H9 (cell line): Measurements from ENCODE around the gene PPP5C. TPM values are rescaled to one million over a fixed set of nuclear protein-coding genes. Genes with fewer than 3 reads are reported as not detected.

Experiments
- DNase-seq: peaks from one replicate; pipeline ENCODE4 v3.0.0-alpha.2; 2017
- H2AFZ ChIP-seq: one replicate; pipeline ENCODE4 v1.6.1; 2013; ENCODE audit warnings: mild to moderate bottlenecking, low read length, control low read depth, moderate library complexity
- H2AK5ac ChIP-seq: 2 replicates; pipeline ENCODE4 v1.6.1; 2013; ENCODE audit warnings: low read length, control low read depth, mixed read lengths; ENCODE audit not compliant: insufficient read length
- H2BK120ac ChIP-seq: one replicate; pipeline ENCODE4 v1.6.1; 2013; ENCODE audit warnings: low read depth, mild to moderate bottlenecking, low read length, control low read depth, inconsistent platforms; ENCODE audit not compliant: poor library complexity, severe bottlenecking
- H2BK12ac ChIP-seq: 2 replicates; pipeline ENCODE4 v1.6.1; 2013; ENCODE audit warnings: low read length, control low read depth, mixed read lengths, low read depth; ENCODE audit not compliant: insufficient read length
- H2BK15ac ChIP-seq: 2 replicates; pipeline ENCODE4 v1.6.1; 2013; ENCODE audit warnings: low read depth, low read length, control low read depth
- H2BK20ac ChIP-seq: one replicate; pipeline ENCODE4 v1.6.1; 2013; ENCODE audit warnings: low read depth, mild to moderate bottlenecking, low read length, control low read depth, inconsistent platforms; ENCODE audit not compliant: poor library complexity, severe bottlenecking
- H2BK5ac ChIP-seq: 2 replicates; pipeline ENCODE4 v1.6.1; 2013; ENCODE audit warnings: low read length, control low read depth, mixed read lengths; ENCODE audit not compliant: insufficient read length
- H3K14ac ChIP-seq: 2 replicates; pipeline ENCODE4 v1.6.1; 2013; ENCODE audit warnings: low read length, control low read depth; ENCODE audit not compliant: insufficient read depth
- H3K18ac ChIP-seq: 2 replicates; pipeline ENCODE4 v1.6.1; 2013; ENCODE audit warnings: low read depth, mild to moderate bottlenecking, mixed read lengths, low read length, control low read depth; ENCODE audit not compliant: insufficient read length
- H3K23ac ChIP-seq: 2 replicates; pipeline ENCODE4 v1.6.1; 2013; ENCODE audit warnings: low read length, control low read depth, mixed read lengths, low read depth; ENCODE audit not compliant: insufficient read length
- H3K23me2 ChIP-seq: 2 replicates; pipeline ENCODE4 v1.6.1; 2013; ENCODE audit warnings: low read depth, mild to moderate bottlenecking, mixed read lengths, low read length, control low read depth; ENCODE audit not compliant: insufficient read length, poor library complexity, severe bottlenecking
- H3K27ac ChIP-seq: 2 replicates; pipeline ENCODE4 v1.5.1; 2013; ENCODE audit warnings: low read length, control low read depth, mixed read lengths, low read depth; ENCODE audit not compliant: insufficient read length
- H3K27me3 ChIP-seq: 2 replicates; pipeline ENCODE4 v1.6.1; 2013; ENCODE audit warnings: low read length, control low read depth, inconsistent platforms; ENCODE audit not compliant: insufficient read depth
- H3K4ac ChIP-seq: 2 replicates; pipeline ENCODE4 v1.6.1; 2013; ENCODE audit warnings: low read depth, mild to moderate bottlenecking, control low read depth, inconsistent platforms, low read length, moderate library complexity
- H3K4me1 ChIP-seq: 2 replicates; pipeline ENCODE4 v1.6.1; 2013; ENCODE audit warnings: low read length, control low read depth, inconsistent platforms; ENCODE audit not compliant: insufficient read depth
- H3K4me2 ChIP-seq: 2 replicates; pipeline ENCODE4 v1.6.1; 2013; ENCODE audit warnings: low read length, control low read depth, mixed read lengths; ENCODE audit not compliant: insufficient read length, insufficient read depth
- H3K56ac ChIP-seq: 2 replicates; pipeline ENCODE4 v1.6.1; 2013; ENCODE audit warnings: low read depth, mild to moderate bottlenecking, mixed read lengths, low read length, control low read depth; ENCODE audit not compliant: insufficient read length
- H3K79me1 ChIP-seq: 2 replicates; pipeline ENCODE4 v1.6.1; 2013; ENCODE audit warnings: low read depth, mild to moderate bottlenecking, moderate library complexity, low read length, control low read depth, inconsistent platforms; ENCODE audit not compliant: insufficient read depth, poor library complexity, severe bottlenecking
- H3K79me2 ChIP-seq: 2 replicates; pipeline ENCODE4 v1.6.1; 2013; ENCODE audit warnings: low read length, control low read depth, inconsistent platforms; ENCODE audit not compliant: insufficient read depth
- H3K9ac ChIP-seq: 2 replicates; pipeline ENCODE4 v1.6.1; 2013; ENCODE audit warnings: low read length, control low read depth, mixed read lengths; ENCODE audit not compliant: insufficient read length; ENCODE audit errors: extremely low read depth
- H3K9me3 ChIP-seq: one replicate; pipeline ENCODE4 v1.6.1; 2013; ENCODE audit warnings: low read depth, low read length, inconsistent platforms; ENCODE audit not compliant: control insufficient read depth
- H3T11ph ChIP-seq: one replicate; pipeline ENCODE4 v1.6.1; 2013; ENCODE audit warnings: mild to moderate bottlenecking, low read length, control low read depth, inconsistent platforms
- H4K20me1 ChIP-seq: one replicate; pipeline ENCODE4 v1.6.1; 2013; ENCODE audit not compliant: control insufficient read depth, insufficient read length, insufficient read depth
- H4K5ac ChIP-seq: 2 replicates; pipeline ENCODE4 v1.6.1; 2013; ENCODE audit warnings: low read depth, mild to moderate bottlenecking, mixed read lengths, low read length, control low read depth; ENCODE audit not compliant: insufficient read length
- H4K8ac ChIP-seq: replicated peaks from 2 replicates; pipeline ENCODE4 v1.6.1; 2013; ENCODE audit warnings: low read length, control low read depth, mixed read lengths, low read depth; ENCODE audit not compliant: insufficient read length
- H4K91ac ChIP-seq: 2 replicates; pipeline ENCODE4 v1.6.1; 2013; ENCODE audit warnings: low read depth, mild to moderate bottlenecking, moderate library complexity, mixed read lengths, low read length, control low read depth; ENCODE audit not compliant: insufficient read length
- H3K27ac Mint-ChIP-seq, 3 experiments: 2 replicates in 2 of 3; 3 replicates in 1 of 3; pipeline ENCODE4 v1.8.0; 2020 to 2021; ENCODE audit warnings: mixed read lengths in 3 of 3, mild to moderate bottlenecking in 1 of 3, moderate library complexity in 1 of 3
- H3K27me3 Mint-ChIP-seq: 2 replicates; pipeline ENCODE4 v1.8.0; 2021; ENCODE audit warnings: low read depth, mild to moderate bottlenecking, moderate library complexity, mixed read lengths
- H3K36me3 Mint-ChIP-seq, 3 experiments: 2 replicates in 2 of 3; 3 replicates in 1 of 3; pipeline ENCODE4 v1.8.0; 2020 to 2021; ENCODE audit warnings: low read depth in 3 of 3, mixed read lengths in 3 of 3; ENCODE audit not compliant: insufficient read depth in 1 of 3
- H3K4me1 Mint-ChIP-seq, 2 experiments: 2 replicates each; pipeline ENCODE4 v1.8.0; 2020; ENCODE audit warnings: mixed read lengths in 2 of 2
- H3K4me3 Mint-ChIP-seq, 2 experiments: 2 replicates in 1 of 2; 3 replicates in 1 of 2; pipeline ENCODE4 v1.8.0; 2020 to 2021; ENCODE audit warnings: mild to moderate bottlenecking in 2 of 2, mixed read lengths in 2 of 2, moderate library complexity in 1 of 2
- H3K9me3 Mint-ChIP-seq, 2 experiments: 2 replicates in 1 of 2; 3 replicates in 1 of 2; pipeline ENCODE4 v1.8.0; 2020; ENCODE audit warnings: mild to moderate bottlenecking in 2 of 2, mixed read lengths in 2 of 2, moderate library complexity in 1 of 2
- CTCF ChIP-seq: fragments of 200-600 bp; sonication (generic); conservative IDR thresholded peaks from 3 replicates; pipeline ENCODE4 v1.8.0; 2021; ENCODE audit warnings: antibody characterized with exemption, mild to moderate bottlenecking
- WGBS: extraction: QIAGEN DNeasy Blood & Tissue Kit; methylation state at CpG from one replicate; pipeline ENCODE4 v1.1.7; 2013; ENCODE audit warnings: missing lambda C conversion rate, low lambda C conversion rate, mixed read lengths; ENCODE audit not compliant: insufficient read length; ENCODE audit errors: extremely low coverage; 5-methylcytosine and 5-hydroxymethylcytosine counted together
- total RNA-seq: library from RNA; stranded (reverse); gene quantifications from 2 replicates; pipeline ENCODE4 v1.2.1, GENCODE V29; 2021

Gene PPP5C
- total RNA-seq, 1 experiment from 2014 or later, result 108 TPM

- no peak overlapping the region for H3K23ac ChIP-seq
- Mint-ChIP-seq H3K36me3 (peaks cover 29 to 42% (median 32%) of the 10 kb centered on the region in 3 experiments), H3K27ac (peak overlapping the region in 2 of 3 experiments; percentile 18 to 91; a peak in 3 of 7 replicates), H3K4me3 (no peak overlapping the region), H3K4me1 (peaks cover 7 to 38% of the 10 kb centered on the region in 2 experiments), H3K27me3 (no peaks in the 10 kb centered on the region), H3K9me3 (peaks cover 2 to 5% of the 10 kb centered on the region in 2 experiments; a peak in 2 of 5 replicates)
- no peaks in the 10 kb centered on the region for H3K9me3 ChIP-seq
- H3K27me3 ChIP-seq, result no peaks in the 10 kb centered on the region
- no peak overlapping the region for H3K4me2 ChIP-seq
- H2BK5ac ChIP-seq, result no peak overlapping the region
- H3K14ac ChIP-seq, result no peak overlapping the region
- no CpG with 5 or more reads among the region's 4 CpGs for WGBS
- DNase-seq, result no peak
- no peaks in the 10 kb centered on the region for H3K4me1 ChIP-seq
- no peak overlapping the region for H3K18ac ChIP-seq
- H3K23me2 ChIP-seq, result no peaks in the 10 kb centered on the region
- no peak overlapping the region for H2AFZ ChIP-seq
- H3K27ac ChIP-seq, result no peak overlapping the region
- H4K5ac ChIP-seq, result no peak overlapping the region
- H4K8ac ChIP-seq, result no peak overlapping the region
- H3K79me2 ChIP-seq, result no peaks in the 10 kb centered on the region
- H3K9ac ChIP-seq, result no peak overlapping the region
- no peak overlapping the region for H2BK15ac ChIP-seq
- H3K56ac ChIP-seq, result no peak overlapping the region
- no peak overlapping the region for H2AK5ac ChIP-seq
- no peak overlapping the region for H3T11ph ChIP-seq
- H2BK20ac ChIP-seq, result no peak overlapping the region
- no peak overlapping the region for H3K4ac ChIP-seq
- no peak overlapping the region for H2BK120ac ChIP-seq
- no peaks in the 10 kb centered on the region for H3K79me1 ChIP-seq
- TF ChIP-seq CTCF, result no peak
- H4K91ac ChIP-seq, result no peak overlapping the region
- H2BK12ac ChIP-seq, result no peak overlapping the region
- H4K20me1 ChIP-seq, result no peaks in the 10 kb centered on the region
Measured at GRCh38 chr19:46392837-46393236, 46.0 kb downstream of the PPP5C start.
